Stimulated activated CD8-positive, alpha-beta memory T cell treated with anti-CD3 and anti-CD28 coated beads, Interleukin-4, amount 100 ng/mL, for 48 hours (primary cell): Measurements from ENCODE around the gene WNT5B.

Experiments used
- DNase-seq: peaks from one replicate; pipeline ENCODE4 v3.0.0-alpha.2; 2020

WNT5B gene

GRCh38 chr12:1656902-1657301, 27.9 kb downstream of the WNT5B start:
- no peak for DNase-seq

GRCh38 chr12:1657688-1658087, 28.7 kb downstream of the WNT5B start:
- DNase-seq: no peak

GRCh38 chr12:1660304-1661187, 31.5 kb downstream of the WNT5B start:
- peak; percentile 51 for DNase-seq

- peak; percentile 87 for DNase-seq
Observed at GRCh38 chr12:1661553-1662335, 32.7 kb downstream of the WNT5B start.

DNA sequence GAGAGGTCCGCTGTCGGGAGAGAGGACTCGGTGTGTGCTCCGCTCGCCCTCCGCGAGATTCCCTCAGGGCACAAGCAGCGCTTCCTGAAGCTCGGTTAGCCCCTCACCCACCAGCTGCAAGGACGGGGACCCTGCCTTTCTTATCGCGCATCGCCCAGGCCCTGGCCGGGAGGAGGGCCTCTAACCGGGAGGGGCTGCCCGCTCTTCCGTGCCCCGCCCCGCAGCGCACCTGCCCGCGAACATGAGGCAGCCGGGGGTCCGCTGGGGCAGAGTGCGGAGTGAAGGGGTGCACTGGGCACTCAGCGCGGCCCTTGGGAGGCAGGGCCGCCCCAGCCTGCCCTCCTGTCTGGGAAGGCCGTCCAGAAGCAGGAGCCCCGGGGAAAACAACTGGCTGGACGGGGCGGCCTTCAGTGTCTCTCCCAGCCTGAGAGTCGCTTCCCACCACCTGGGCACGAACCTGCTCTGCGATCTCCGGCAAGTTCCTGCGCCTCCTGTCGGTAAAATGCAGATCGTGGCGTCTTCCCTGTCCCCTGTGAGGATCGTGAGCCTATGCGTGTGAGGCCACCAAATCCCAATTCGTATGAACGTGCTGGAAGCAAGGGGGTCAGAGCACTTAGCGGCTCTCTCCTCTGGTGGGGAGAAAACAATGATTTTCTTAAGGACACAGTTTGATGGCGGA, 33.9 kb downstream of the WNT5B start:
- DNase-seq: no peak

- no peak for DNase-seq
Observed at GRCh38 chr12:1663440-1664132, 34.6 kb downstream of the WNT5B start.

DNA sequence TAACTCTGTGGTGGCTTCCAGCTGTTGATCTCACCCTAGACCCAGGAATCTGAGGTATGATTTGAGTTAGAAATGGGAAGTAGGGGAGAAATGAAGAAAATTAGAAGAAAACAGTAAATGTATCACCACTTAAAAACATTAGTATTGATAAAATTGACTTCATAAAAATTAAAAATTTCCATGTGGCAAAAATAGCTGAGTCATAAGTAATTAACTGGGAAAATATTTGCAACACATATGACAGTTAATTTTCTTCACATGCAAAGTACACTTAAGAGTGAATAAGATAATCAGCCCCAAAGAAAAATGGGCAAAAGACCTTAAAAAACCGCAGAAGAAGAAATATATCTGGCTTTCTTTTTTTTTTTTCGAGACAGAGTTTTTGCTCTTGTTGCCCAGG, 36.3 kb downstream of the WNT5B start:
- DNase-seq: no peak

- no peak for DNase-seq
Observed at GRCh38 chr12:1666215-1666614, 37.2 kb downstream of the WNT5B start.

GRCh38 chr12:1666685-1667162, 37.7 kb downstream of the WNT5B start:
- DNase-seq: no peak

DNA sequence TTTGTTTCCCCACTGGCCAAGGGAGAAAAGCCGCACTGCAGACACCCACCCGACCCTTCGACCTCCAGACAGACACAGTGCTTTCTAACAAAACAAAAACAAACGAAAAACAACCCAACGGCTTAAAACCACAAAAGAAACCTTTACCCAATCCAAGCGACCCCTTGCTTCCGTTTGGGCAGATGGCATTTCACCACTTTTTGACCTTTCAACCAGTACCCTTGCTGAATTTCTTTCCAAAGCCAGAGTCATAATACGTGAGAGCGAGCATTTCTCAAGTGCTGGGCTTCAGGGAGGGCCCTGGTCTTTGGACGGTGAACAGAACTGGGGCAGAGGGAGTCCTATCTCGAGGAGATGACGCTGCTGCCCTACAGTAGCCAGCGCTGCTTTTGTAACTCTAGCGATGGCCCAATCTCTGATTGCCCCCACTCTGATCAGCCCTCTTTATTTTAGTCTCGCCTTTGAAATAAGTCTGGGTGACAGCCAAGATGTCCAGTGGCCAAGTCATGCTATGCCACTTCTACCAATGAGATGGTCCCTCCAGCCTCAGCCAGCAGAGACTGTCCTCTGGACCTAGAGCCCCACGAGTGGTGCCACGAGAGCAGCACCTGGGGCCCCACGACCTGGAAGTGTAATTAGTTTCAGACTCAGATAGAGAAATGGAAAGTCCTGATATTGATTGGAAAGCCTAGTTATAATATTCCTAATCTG, 40.0 kb downstream of the WNT5B start:
- DNase-seq: no peak

- no peak for DNase-seq
Observed at GRCh38 chr12:1670358-1671268, 41.6 kb downstream of the WNT5B start.

GRCh38 chr12:1676043-1676442, 47.0 kb downstream of the WNT5B start:
- no peak for DNase-seq

GRCh38 chr12:1680804-1681492, 51.9 kb downstream of the WNT5B start:
- no peak for DNase-seq

DNA sequence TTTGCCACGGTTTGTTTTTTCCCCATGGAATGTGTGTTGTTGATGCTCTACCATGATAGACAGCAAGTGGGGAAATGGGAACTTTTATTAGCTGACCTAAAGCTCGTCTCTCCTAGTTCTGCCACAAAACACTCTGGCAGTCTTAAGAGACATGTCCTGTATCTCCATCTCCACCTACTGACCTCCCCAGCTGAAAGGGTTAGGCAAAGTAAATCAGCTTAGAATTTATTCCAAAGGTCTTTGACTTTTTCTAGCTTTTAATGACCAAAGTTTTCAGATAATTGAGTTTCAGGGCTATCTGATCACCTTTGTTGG, 52.4 kb downstream of the WNT5B start:
- no peak for DNase-seq

DNA sequence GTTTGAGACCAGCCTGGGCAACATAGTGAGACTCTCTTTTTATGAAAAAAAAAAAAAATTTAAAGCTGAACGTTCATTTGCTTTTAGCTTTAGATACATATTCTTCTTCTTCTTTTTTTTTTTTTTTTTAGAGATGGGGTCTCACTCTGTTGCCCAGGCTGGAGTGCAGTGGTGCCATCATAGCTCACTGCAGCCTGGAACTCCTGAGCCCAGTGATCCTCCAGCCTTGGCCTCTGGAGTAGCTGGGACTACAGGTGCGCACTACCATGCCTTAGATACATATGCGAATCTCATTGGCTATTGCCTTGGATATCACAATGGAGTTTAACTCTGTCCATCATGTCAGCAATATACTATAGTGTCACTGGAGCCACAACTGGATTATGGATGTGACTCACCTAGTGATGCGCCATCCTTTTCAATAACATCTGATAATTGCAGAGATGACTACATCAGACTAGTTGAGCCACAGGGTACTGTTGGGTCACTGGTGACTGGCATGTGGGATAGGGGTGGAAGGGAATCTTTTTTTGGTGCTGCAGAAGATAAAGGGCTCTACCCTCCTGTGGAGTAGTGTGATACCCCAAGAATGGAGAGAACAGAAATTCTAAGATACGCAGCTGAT, 59.2 kb downstream of the WNT5B start:
- DNase-seq: no peak

DNA sequence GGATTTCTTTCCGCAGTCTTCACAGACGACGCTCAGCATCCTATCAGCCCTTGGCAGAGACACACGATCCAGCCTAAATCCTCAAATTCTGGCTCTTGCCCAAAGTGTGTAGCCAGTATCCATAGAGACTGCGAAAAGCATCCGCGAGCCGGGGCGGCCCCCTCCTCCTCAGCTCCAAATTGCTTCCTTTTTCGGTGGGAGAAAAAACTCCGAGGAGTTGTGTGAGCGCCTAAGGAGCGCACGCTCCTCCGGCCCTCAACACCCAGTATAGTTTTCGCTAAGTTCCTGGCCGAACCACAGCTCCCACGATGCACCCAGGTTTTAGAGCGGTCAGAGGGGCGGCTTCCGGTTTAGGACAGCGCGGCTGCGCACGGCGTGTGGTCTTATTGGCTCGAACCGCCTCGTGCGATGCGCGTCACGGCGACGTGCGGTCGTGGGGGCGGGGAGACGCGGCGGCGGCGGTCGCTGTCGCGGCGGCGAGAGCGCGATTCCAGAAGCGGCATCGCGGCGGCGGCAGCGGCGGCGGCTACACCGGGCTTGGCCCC, 61.6 kb downstream of the WNT5B start, which contains the start of gene ADIPOR2:
Gene ADIPOR2 (plus strand): TSS at position 493 of the 545 bp plus-strand sequence. CDS start 63,274 bp downstream, outside the sequence.
- DNase-seq: peak; percentile 95

DNA sequence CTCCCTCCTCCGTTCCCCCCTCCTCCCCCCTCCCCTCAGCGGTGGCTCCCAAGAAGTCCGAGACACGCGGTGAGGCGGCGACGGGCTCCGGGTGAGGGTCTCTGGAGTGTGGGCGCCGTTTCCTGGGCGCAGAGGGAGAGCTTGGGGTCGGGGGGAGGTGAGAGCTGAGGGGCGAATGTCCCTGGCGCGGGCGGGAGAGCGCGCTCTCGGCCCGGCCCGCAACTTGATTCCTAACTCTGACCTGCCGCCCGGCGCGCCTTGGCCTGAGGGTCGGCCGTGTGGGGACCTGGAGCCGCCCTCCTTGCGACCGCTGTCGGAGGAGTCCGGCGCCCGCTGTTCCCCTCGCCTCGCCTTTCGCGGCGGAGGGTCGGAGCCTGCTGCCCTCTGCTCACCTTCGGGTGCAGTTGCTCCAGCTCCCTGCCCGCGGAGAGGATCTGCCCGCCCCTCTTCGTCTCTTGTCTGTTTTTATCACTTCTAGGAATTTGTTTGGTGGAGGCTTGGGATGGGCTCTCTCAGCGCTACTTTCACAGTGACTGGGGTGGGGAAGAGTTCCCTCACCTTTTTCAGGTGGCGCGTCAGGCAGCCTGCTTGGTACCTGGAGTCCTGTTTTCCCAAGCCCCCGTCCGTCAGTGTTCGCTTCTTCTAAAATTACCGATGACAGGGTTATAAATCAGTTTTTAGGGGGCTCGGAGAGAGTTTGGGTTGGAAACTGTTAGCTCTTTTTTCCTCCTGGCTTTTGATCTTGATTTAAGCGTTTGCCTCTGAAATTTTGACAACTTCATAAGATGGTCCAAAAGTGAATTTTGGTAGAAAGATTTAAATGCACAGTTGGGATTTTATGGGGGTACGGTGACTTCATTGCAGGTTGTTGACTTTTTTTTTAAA, 62.3 kb downstream of the WNT5B start:
- DNase-seq: peak; percentile 60

DNA sequence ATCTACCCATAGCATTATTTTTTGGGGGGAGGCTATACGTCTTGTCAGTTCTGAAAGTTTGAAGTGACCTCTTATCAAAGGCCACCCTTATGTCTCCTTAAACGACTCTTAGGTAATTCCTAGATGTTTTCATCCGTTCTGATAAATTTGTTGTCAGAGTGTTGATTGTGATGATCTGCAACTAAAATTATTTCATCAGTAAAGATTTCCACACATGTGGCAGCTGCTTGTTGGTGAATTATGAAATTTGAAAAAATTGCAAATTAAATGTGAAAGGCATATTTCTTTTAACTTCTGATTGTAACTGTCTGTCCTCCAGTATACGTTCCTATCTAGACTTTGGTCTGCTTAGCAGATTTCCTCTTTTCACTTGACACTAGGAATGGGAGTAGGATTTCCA, 63.2 kb downstream of the WNT5B start:
- DNase-seq: no peak
